IMR-90 (cell line): Measurements from ENCODE around the gene FAM90A1. TPM values are rescaled to one million over a fixed set of nuclear protein-coding genes. Genes with fewer than 3 reads are reported as not detected.
"Not testable (repeated sequence)": the region's sequence is repeated elsewhere in the genome, so short reads cannot be mapped to it uniquely, and the experiment has no call there.

Experiments used
- ATAC-seq: fragments of 200-7000 bp; cut with Tn5 transposase; 2 replicates; pipeline ENCODE4 v1.9.1; 2020; ENCODE audit warnings: low read depth, mild to moderate bottlenecking, moderate library complexity
- BruUV-seq: library from RNA; stranded (reverse); fragments of 400-500 nt; replicated peaks from 2 replicates; lab custom pipeline; 2021; lab: Mats Ljungman, UMichigan
- CTCF ChIA-PET: fragments of 300-600 bp; formaldehyde crosslinking; extraction: SDS; loops from one replicate; lab custom pipeline; 2021; ENCODE audit warnings: antibody characterized with exemption; lab: Yijun Ruan, JAX
- POLR2A ChIA-PET: fragments of 300-600 bp; sonication (Branson Sonifier 250); formaldehyde crosslinking; loops from one replicate; lab custom pipeline; 2022; ENCODE audit warnings: antibody characterized with exemption; ENCODE audit not compliant: unreplicated experiment; lab: Charles Lee
- DNase-seq: peaks from one replicate; pipeline ENCODE4 v3.0.0; 2013
- H2AFZ ChIP-seq: replicated peaks from 2 replicates; pipeline ENCODE3; 2013; ENCODE audit warnings: low read length, mild to moderate bottlenecking; ENCODE audit not compliant: poor library complexity
- H2AK5ac ChIP-seq: 2 replicates; pipeline ENCODE4 v1.6.1; 2013; ENCODE audit warnings: low read depth, low read length, inconsistent platforms
- H2AK9ac ChIP-seq: replicated peaks from 2 replicates; pipeline ENCODE3; 2013; ENCODE audit warnings: mild to moderate bottlenecking, low read depth, low read length, moderate library complexity; ENCODE audit not compliant: poor library complexity
- H2BK120ac ChIP-seq: 2 replicates; pipeline ENCODE4 v1.6.1; 2013; ENCODE audit warnings: low read depth, low read length, inconsistent platforms
- H2BK15ac ChIP-seq: 3 replicates; pipeline ENCODE4 v1.6.1; 2013; ENCODE audit warnings: low read depth, low read length, inconsistent platforms
- H2BK20ac ChIP-seq: 2 replicates; pipeline ENCODE4 v1.6.1; 2013; ENCODE audit warnings: low read depth, mild to moderate bottlenecking, inconsistent platforms, low read length, moderate library complexity
- H2BK5ac ChIP-seq: 2 replicates; pipeline ENCODE4 v1.6.1; 2013; ENCODE audit warnings: mild to moderate bottlenecking, low read depth, low read length, inconsistent platforms; ENCODE audit not compliant: poor library complexity, severe bottlenecking
- H3K14ac ChIP-seq: replicated peaks from 2 replicates; pipeline ENCODE4 v1.6.1; 2013; ENCODE audit warnings: low read depth, low read length, inconsistent platforms
- H3K18ac ChIP-seq: 2 replicates; pipeline ENCODE4 v1.6.1; 2013; ENCODE audit warnings: low read depth, low read length, control low read depth
- H3K23ac ChIP-seq: 2 replicates; pipeline ENCODE4 v1.6.1; 2013; ENCODE audit warnings: low read depth, low read length, inconsistent platforms
- H3K27ac ChIP-seq: 2 replicates; pipeline ENCODE4 v1.5.1; 2013; ENCODE audit warnings: mild to moderate bottlenecking, control low read depth, low read length; ENCODE audit not compliant: insufficient read depth
- H3K27me3 ChIP-seq: 2 replicates; pipeline ENCODE4 v1.6.1; 2013; ENCODE audit warnings: low read length; ENCODE audit not compliant: control insufficient read depth, insufficient read depth
- H3K36me3 ChIP-seq: 2 replicates; pipeline ENCODE4 v1.6.1; 2013; ENCODE audit warnings: low read length, mixed read lengths; ENCODE audit not compliant: control insufficient read depth, insufficient read depth
- H3K4ac ChIP-seq: 2 replicates; pipeline ENCODE4 v1.6.1; 2013; ENCODE audit warnings: low read depth, low read length, inconsistent platforms
- H3K4me1 ChIP-seq: 2 replicates; pipeline ENCODE4 v1.6.1; 2013; ENCODE audit warnings: low read length, mixed read lengths; ENCODE audit not compliant: control insufficient read depth, insufficient read depth
- H3K4me2 ChIP-seq: 2 replicates; pipeline ENCODE4 v1.6.1; 2013; ENCODE audit warnings: low read depth, mild to moderate bottlenecking, control low read depth, low read length, moderate library complexity
- H3K4me3 ChIP-seq: 2 replicates; pipeline ENCODE4 v1.5.1; 2013; ENCODE audit warnings: low read depth, mild to moderate bottlenecking, control low read depth, low read length, moderate library complexity; ENCODE audit not compliant: insufficient read depth
- H3K56ac ChIP-seq: 2 replicates; pipeline ENCODE4 v1.6.1; 2013; ENCODE audit warnings: low read length, inconsistent platforms; ENCODE audit not compliant: insufficient read depth; ENCODE audit errors: extremely low read depth
- H3K79me1 ChIP-seq, 2 experiments: 2 replicates each; pipeline ENCODE4 v1.6.1; 2013; ENCODE audit warnings: low read length in 2 of 2, inconsistent platforms in 1 of 2, low read depth in 1 of 2
- H3K9ac ChIP-seq: 2 replicates; pipeline ENCODE4 v1.6.1; 2013; ENCODE audit warnings: low read depth, low read length, control low read depth
- H3K9me1 ChIP-seq: 2 replicates; pipeline ENCODE4 v1.6.1; 2013; ENCODE audit warnings: low read length, inconsistent platforms; ENCODE audit not compliant: insufficient read depth
- H3K9me3 ChIP-seq: 2 replicates; pipeline ENCODE4 v1.6.1; 2013; ENCODE audit warnings: low read length; ENCODE audit not compliant: control insufficient read depth, insufficient read depth
- H4K20me1 ChIP-seq: 2 replicates; pipeline ENCODE4 v1.6.1; 2013; ENCODE audit warnings: low read length, inconsistent platforms; ENCODE audit not compliant: insufficient read depth
- H4K5ac ChIP-seq: 2 replicates; pipeline ENCODE4 v1.6.1; 2013; ENCODE audit warnings: mild to moderate bottlenecking, low read depth, low read length, control low read depth
- H4K8ac ChIP-seq, 2 experiments: 2 replicates each; pipeline ENCODE4 v1.6.1; 2013; ENCODE audit warnings: low read depth in 2 of 2, low read length in 2 of 2, control low read depth in 1 of 2, inconsistent platforms in 1 of 2
- H4K91ac ChIP-seq: 2 replicates; pipeline ENCODE4 v1.6.1; 2013; ENCODE audit warnings: low read depth, low read length, inconsistent platforms; ENCODE audit not compliant: insufficient read depth
- WGBS, 2 experiments: methylation state at CpG; one replicate each; pipeline versions ENCODE4 v1.1.5 to v1.1.7; 2013; ENCODE audit warnings: missing lambda C conversion rate in 2 of 2; ENCODE audit not compliant: insufficient read length in 1 of 2; ENCODE audit errors: extremely low coverage in 2 of 2; 5-methylcytosine and 5-hydroxymethylcytosine counted together
- dilution Hi-C: fragments of 300-500 bp; cut with HindIII; formaldehyde crosslinking; loops from one replicate; pipeline ENCODE4 v1.14.3; 2018; ENCODE audit warnings: low sequenced_read_pairs; ENCODE audit not compliant: unreplicated experiment
- in situ Hi-C: fragments of 300-500 bp; cut with MboI; formaldehyde crosslinking; loops from 3 replicates; pipeline ENCODE4 v1.14.3; 2019; ENCODE audit warnings: low sequenced_read_pairs, inconsistent platforms, mixed read lengths
- intact Hi-C: fragments of 100-400 bp; cut with micrococcal nuclease; formaldehyde crosslinking; loops from 2 replicates; pipeline ENCODE4 v1.10.0; 2022
- polyA plus RNA-seq, 3 experiments: library from polyadenylated mRNA; depleted of rRNA; stranded (reverse); fragments of >200 nt; gene quantifications; 2 replicates each; pipeline ENCODE4 v1.2.3, GENCODE V29; 2012; ENCODE audit warnings: low replicate concordance in 1 of 3
- total RNA-seq: library from RNA; depleted of rRNA; stranded (reverse); fragments of >200 nt; gene quantifications from 2 replicates; pipeline ENCODE4 v1.2.3, GENCODE V29; 2012

FAM90A1 gene
- total and polyA plus RNA-seq, 2 of the 4 experiments (the other 2 are of a cell fraction), result 0.09 TPM; not detected in 1

GRCh38 chr12:8233935-8234495 is 6.6 kb upstream of the FAM90A1 start:
- H3K14ac ChIP-seq, H3K27me3 ChIP-seq, dilution Hi-C loops, H3K9me3 ChIP-seq, POLR2A ChIA-PET, H4K20me1 ChIP-seq, H3K9ac ChIP-seq, H3K36me3 ChIP-seq, H2BK5ac ChIP-seq, H2AK9ac ChIP-seq, H2BK15ac ChIP-seq, H3K79me1 ChIP-seq, H4K5ac ChIP-seq, intact Hi-C loops, H3K9me1 ChIP-seq, BruUV-seq, H3K23ac ChIP-seq, H2AFZ ChIP-seq, CTCF ChIA-PET, H3K27ac ChIP-seq, H2BK20ac ChIP-seq, H3K4ac ChIP-seq, H2BK120ac ChIP-seq, H3K18ac ChIP-seq, ATAC-seq, H3K4me3 ChIP-seq, H3K4me2 ChIP-seq, H4K8ac ChIP-seq, DNase-seq, H4K91ac ChIP-seq, H3K4me1 ChIP-seq, H3K56ac ChIP-seq: not testable (repeated sequence)
- in situ Hi-C loops, result loop anchor here (10.0 kb wide), 1 partner anchor 129 kb away; no protein-coding TSS in a partner anchor
- 100% methylated on average over 1 of the region's 20 CpGs; no CpG with 5 or more reads in 1 of the 2 experiments for WGBS, 2 experiments
- H2AK5ac ChIP-seq, result 0 out of 2 replicates have a peak overlapping the region, but pooled peaks have one; percentile 3

- H3K4ac ChIP-seq, H3K9me1 ChIP-seq, H3K27me3 ChIP-seq, H4K20me1 ChIP-seq, H2BK15ac ChIP-seq, BruUV-seq, H3K9ac ChIP-seq, H2BK5ac ChIP-seq, intact Hi-C loops, H3K4me1 ChIP-seq, H2AFZ ChIP-seq, H2BK120ac ChIP-seq, H3K27ac ChIP-seq, H3K4me3 ChIP-seq, H3K56ac ChIP-seq, H3K23ac ChIP-seq, H4K91ac ChIP-seq, ATAC-seq, H4K8ac ChIP-seq, H3K14ac ChIP-seq, H3K18ac ChIP-seq, dilution Hi-C loops, POLR2A ChIA-PET, DNase-seq, H3K4me2 ChIP-seq, H4K5ac ChIP-seq, CTCF ChIA-PET, H3K9me3 ChIP-seq, H2BK20ac ChIP-seq, H3K79me1 ChIP-seq, H3K36me3 ChIP-seq, H2AK9ac ChIP-seq: not testable (repeated sequence)
- WGBS, 2 experiments, result 92% methylated on average over 10 of the region's 14 CpGs; no CpG with 5 or more reads in 1 of the 2 experiments
- 0 out of 2 replicates have a peak overlapping the region, but pooled peaks have one; percentile 3 for H2AK5ac ChIP-seq
- in situ Hi-C loops, result loop anchor here (10.0 kb wide), 1 partner anchor 129 kb away; no protein-coding TSS in a partner anchor
These were observed 6.0 kb upstream of the FAM90A1 start for GRCh38 chr12:8233300-8233855.
